Calu3 (cell line): ENCODE data around the gene SLC17A1. TPM values are rescaled to one million over a fixed set of nuclear protein-coding genes. Genes with fewer than 3 reads are reported as not detected.

Source experiments
- BruUV-seq: library from RNA; stranded (reverse); fragments of 400-500 nt; replicated peaks from 2 replicates; lab custom pipeline; 2021; lab: Mats Ljungman, UMichigan
- CTCF ChIA-PET: fragments of 300-600 bp; sonication (Branson Sonifier 250); formaldehyde crosslinking; loops from one replicate; lab custom pipeline; 2022; ENCODE audit warnings: antibody characterized with exemption; lab: Charles Lee
- DNase-seq: peaks from one replicate; pipeline ENCODE4 v3.0.0; 2022
- H3K27ac Mint-ChIP-seq: one replicate; pipeline ENCODE4 v1.8.0; 2022; ENCODE audit warnings: mixed read lengths; ENCODE audit not compliant: unreplicated experiment
- H3K27me3 Mint-ChIP-seq: one replicate; pipeline ENCODE4 v1.8.0; 2022; ENCODE audit warnings: mixed read lengths; ENCODE audit not compliant: unreplicated experiment
- H3K36me3 Mint-ChIP-seq: one replicate; pipeline ENCODE4 v1.8.0; 2022; ENCODE audit warnings: mild to moderate bottlenecking, moderate library complexity, mixed read lengths; ENCODE audit not compliant: insufficient read depth, unreplicated experiment
- H3K4me1 Mint-ChIP-seq: one replicate; pipeline ENCODE4 v1.8.0; 2022; ENCODE audit warnings: mild to moderate bottlenecking, low read depth, mixed read lengths; ENCODE audit not compliant: unreplicated experiment
- H3K4me3 Mint-ChIP-seq: one replicate; pipeline ENCODE4 v1.8.0; 2022; ENCODE audit warnings: mild to moderate bottlenecking, low read depth, moderate library complexity, mixed read lengths; ENCODE audit not compliant: unreplicated experiment
- H3K9me3 Mint-ChIP-seq: one replicate; pipeline ENCODE4 v1.8.0; 2022; ENCODE audit warnings: low read depth, mixed read lengths; ENCODE audit not compliant: unreplicated experiment
- CTCF ChIP-seq: fragments of 200-600 bp; IDR thresholded peaks from one replicate; pipeline ENCODE4 v1.8.0; 2022; ENCODE audit warnings: antibody characterized with exemption; ENCODE audit not compliant: unreplicated experiment
- intact Hi-C: fragments of 100-400 bp; cut with micrococcal nuclease; formaldehyde crosslinking; loops from one replicate; pipeline ENCODE4 v1.10.0; 2022; ENCODE audit not compliant: unreplicated experiment
- total RNA-seq: library from RNA; stranded (reverse); gene quantifications from 2 replicates; pipeline ENCODE4 v1.2.3, GENCODE V29; 2022

Gene SLC17A1
- total RNA-seq, 1 experiment from 2014 or later = not detected

- no peaks in the 10 kb centered on the region for H3K9me3 Mint-ChIP-seq
- DNase-seq = no peak
- peaks cover 14% of the 10 kb centered on the region for H3K27me3 Mint-ChIP-seq
- H3K4me1 Mint-ChIP-seq = no peaks in the 10 kb centered on the region
- BruUV-seq = no TSS peak
- no peak for TF ChIP-seq CTCF
- H3K27ac Mint-ChIP-seq = no peak overlapping the region
- intact Hi-C loops = no loop called here
- H3K36me3 Mint-ChIP-seq = no peaks in the 10 kb centered on the region
- CTCF ChIA-PET = no interaction called here
- no peak overlapping the region for H3K4me3 Mint-ChIP-seq
These were observed 12.7 kb upstream of the SLC17A1 start for GRCh38 chr6:25844518-25844917.

GRCh38 chr6:25842526-25842925 lies 10.7 kb upstream of the SLC17A1 start:
- BruUV-seq = no TSS peak
- TF ChIP-seq CTCF = no peak
- Mint-ChIP-seq H3K27me3 (peaks cover 15% of the 10 kb centered on the region), H3K27ac (no peak overlapping the region), H3K4me3 (no peak overlapping the region), H3K4me1 (no peaks in the 10 kb centered on the region), H3K36me3 (no peaks in the 10 kb centered on the region), H3K9me3 (no peaks in the 10 kb centered on the region)
- no peak for DNase-seq
- intact Hi-C loops = no loop called here
- CTCF ChIA-PET = no interaction called here

GRCh38 chr6:25835442-25836283 lies 3.8 kb upstream of the SLC17A1 start:
- Mint-ChIP-seq H3K4me1 (peaks cover 17% of the 10 kb centered on the region), H3K4me3 (no peak overlapping the region), H3K36me3 (no peaks in the 10 kb centered on the region), H3K27me3 (peaks cover 12% of the 10 kb centered on the region), H3K27ac (no peak overlapping the region), H3K9me3 (no peaks in the 10 kb centered on the region)
- no TSS peak for BruUV-seq
- CTCF ChIA-PET = interaction anchor here (0.7 kb wide), 1 partner anchor 1461 kb away, joined by 3 read pairs; no protein-coding TSS in a partner anchor
- intact Hi-C loops = loop anchor here (5.0 kb wide), 1 partner anchor 42 kb away; no protein-coding TSS in a partner anchor
- DNase-seq = no peak
- TF ChIP-seq CTCF = no peak

GRCh38 chr6:25834950-25835349 lies 3.1 kb upstream of the SLC17A1 start:
- CTCF ChIA-PET = interaction anchor here (0.6 to 0.7 kb wide), 2 partner anchors 10 to 691 kb away, joined by 3 to 4 read pairs; no protein-coding TSS in a partner anchor
- H3K9me3 Mint-ChIP-seq = no peaks in the 10 kb centered on the region
- no peaks in the 10 kb centered on the region for H3K36me3 Mint-ChIP-seq
- no peak overlapping the region for H3K27ac Mint-ChIP-seq
- H3K4me1 Mint-ChIP-seq = peaks cover 17% of the 10 kb centered on the region
- no TSS peak for BruUV-seq
- DNase-seq = no peak
- intact Hi-C loops = loop anchor here (5.0 kb wide), 2 partner anchors 42 to 113 kb away; no protein-coding TSS in a partner anchor
- no peak for TF ChIP-seq CTCF
- no peak overlapping the region for H3K4me3 Mint-ChIP-seq
- H3K27me3 Mint-ChIP-seq = peaks cover 5% of the 10 kb centered on the region
